SK-N-SH (cell line): ENCODE measurements around the gene ADAMTS2. TPM values are rescaled to one million over a fixed set of nuclear protein-coding genes. Genes with fewer than 3 reads are reported as not detected.

Source experiments
- CTCF ChIA-PET: fragments of 300-600, 350-600 bp; formaldehyde crosslinking; extraction: SDS; loops from one replicate; lab custom pipeline; 2021; lab: Yijun Ruan, JAX
- POLR2A ChIA-PET: fragments of 350-600 bp; sonication (Branson Sonifier 250); formaldehyde crosslinking; extraction: SDS; loops from one replicate; lab custom pipeline; 2020; ENCODE audit warnings: antibody characterized with exemption, inconsistent platforms; lab: Yijun Ruan, JAX
- DNase-seq: peaks from one replicate; pipeline ENCODE4 v3.0.0; 2012
- H2AFZ ChIP-seq: fragments of 200-600 bp; sonication (generic); 2 replicates; pipeline ENCODE4 v1.8.1; 2016; ENCODE audit warnings: antibody characterized with exemption, mild to moderate bottlenecking, low read depth
- H3F3A ChIP-seq: fragments of 200-600 bp; sonication (generic); replicated peaks from 2 replicates; pipeline ENCODE3; 2016; ENCODE audit warnings: antibody characterized with exemption, mild to moderate bottlenecking; ENCODE audit not compliant: insufficient read depth
- H3K27ac ChIP-seq, 2 experiments: fragments of 200-500 bp in 1 of 2; fragments of 200-600 bp in 1 of 2; sonication (Bioruptor generic) in 1 of 2; sonication (generic), shearing (Covaris generic) in 1 of 2; 2 replicates each; pipeline versions ENCODE4 v1.5.1 to v1.6.1; 2014 to 2016; ENCODE audit warnings: low read depth in 2 of 2, inconsistent platforms in 1 of 2, low read length in 1 of 2, mild to moderate bottlenecking in 1 of 2, mixed read lengths in 1 of 2
- H3K27me3 ChIP-seq: fragments of 200-600 bp; sonication (generic), shearing (Covaris generic); 2 replicates; pipeline ENCODE4 v1.6.1; 2016; ENCODE audit warnings: mixed run types; ENCODE audit not compliant: insufficient read depth
- H3K36me3 ChIP-seq, 2 experiments: fragments of 200-500 bp in 1 of 2; fragments of 200-600 bp in 1 of 2; sonication (Bioruptor generic) in 1 of 2; sonication (generic) in 1 of 2; replicated peaks in 1 of 2; 2 replicates each; pipeline versions ENCODE3 to v1.5.1; 2014 to 2016; ENCODE audit warnings: low read length in 1 of 2, mild to moderate bottlenecking in 1 of 2; ENCODE audit not compliant: insufficient read depth in 2 of 2, control insufficient read depth in 1 of 2
- H3K4me1 ChIP-seq, 2 experiments: fragments of 200-500 bp in 1 of 2; fragments of 200-600 bp in 1 of 2; sonication (Bioruptor generic) in 1 of 2; sonication (generic), shearing (Covaris generic) in 1 of 2; 2 replicates each; pipeline versions ENCODE4 v1.5.1 to v1.6.1; 2014 to 2016; ENCODE audit warnings: low read depth in 1 of 2, low read length in 1 of 2, mixed run types in 1 of 2; ENCODE audit not compliant: insufficient read depth in 2 of 2, control insufficient read depth in 1 of 2
- H3K4me2 ChIP-seq: fragments of 200-600 bp; sonication (generic), shearing (Covaris generic); 2 replicates; pipeline ENCODE4 v1.6.1; 2017; ENCODE audit warnings: mixed run types
- H3K4me3 ChIP-seq, 2 experiments: fragments of 200-500 bp in 1 of 2; fragments of 200-600 bp in 1 of 2; sonication (Bioruptor generic) in 1 of 2; sonication (generic), shearing (Covaris generic) in 1 of 2; 2 replicates each; pipeline versions ENCODE4 v1.5.1 to v1.8.1; 2014 to 2016; ENCODE audit warnings: low read depth in 2 of 2, inconsistent platforms in 1 of 2, low read length in 1 of 2, mild to moderate bottlenecking in 1 of 2, mixed read lengths in 1 of 2, moderate library complexity in 1 of 2
- H3K79me2 ChIP-seq: fragments of 200-600 bp; sonication (generic); 2 replicates; pipeline ENCODE4 v1.8.1; 2017; ENCODE audit warnings: mild to moderate bottlenecking; ENCODE audit not compliant: insufficient read depth
- H3K9ac ChIP-seq: fragments of 200-600 bp; sonication (generic); 2 replicates; pipeline ENCODE4 v1.6.1; 2017; ENCODE audit warnings: mixed run types
- H3K9me2 ChIP-seq: fragments of 200-600 bp; sonication (generic); 2 replicates; pipeline ENCODE4 v1.6.1; 2017; ENCODE audit warnings: mixed run types
- H3K9me3 ChIP-seq: fragments of 200-600 bp; sonication (generic); 2 replicates; pipeline ENCODE4 v1.6.1; 2017; ENCODE audit warnings: mixed run types, mild to moderate bottlenecking, moderate library complexity
- H4K20me1 ChIP-seq: fragments of 200-600 bp; sonication (generic); 2 replicates; pipeline ENCODE4 v1.6.1; 2017; ENCODE audit warnings: mild to moderate bottlenecking, mixed run types; ENCODE audit not compliant: insufficient read depth
- CHD2 ChIP-seq: fragments of 150-350 bp; IDR thresholded peaks from 2 replicates; pipeline ENCODE4 v1.6.1; 2018; ENCODE audit warnings: low read length; ENCODE audit not compliant: partially characterized antibody
- EP300 ChIP-seq, 2 experiments: IDR thresholded peaks; 2 replicates each; pipeline versions ENCODE4 v1.4.0 to v1.6.1; 2012; ENCODE audit warnings: borderline replicate concordance in 1 of 2, low read depth in 1 of 2, low read length in 1 of 2
- FOXJ3 ChIP-seq: sonication (generic); formaldehyde crosslinking; IDR thresholded peaks from 2 replicates; pipeline ENCODE4 v1.5.1; 2020; ENCODE audit warnings: mild to moderate bottlenecking, missing genetic modification reagents
- JUND ChIP-seq: IDR thresholded peaks from 2 replicates; pipeline ENCODE4 v1.4.0; 2012
- MEF2A ChIP-seq: IDR thresholded peaks from 2 replicates; pipeline ENCODE4 v1.4.0; 2012; ENCODE audit warnings: low read depth, borderline replicate concordance
- MXI1 ChIP-seq: IDR thresholded peaks from 2 replicates; pipeline ENCODE4 v1.6.1; 2012; ENCODE audit warnings: mild to moderate bottlenecking, low read depth, low read length, improper control_type of control experiment
- NFIC ChIP-seq: IDR thresholded peaks from 2 replicates; pipeline ENCODE4 v1.4.0; 2012; ENCODE audit warnings: borderline replicate concordance
- NRF1 ChIP-seq: IDR thresholded peaks from 2 replicates; pipeline ENCODE4 v1.6.1; 2012; ENCODE audit warnings: low read depth, mild to moderate bottlenecking, low read length
- POLR2AphosphoS5 ChIP-seq: IDR thresholded peaks from 2 replicates; pipeline ENCODE4 v1.6.1; 2012; ENCODE audit warnings: low read depth, low read length
- RAD21 ChIP-seq: IDR thresholded peaks from 2 replicates; pipeline ENCODE4 v1.6.1; 2012; ENCODE audit warnings: mild to moderate bottlenecking, low read length
- REST ChIP-seq: IDR thresholded peaks from 2 replicates; pipeline ENCODE4 v1.6.1; 2012; ENCODE audit warnings: mild to moderate bottlenecking, low read depth, low read length, moderate library complexity
- SMC3 ChIP-seq: IDR thresholded peaks from 2 replicates; pipeline ENCODE4 v1.6.1; 2012; ENCODE audit warnings: low read depth, low read length, improper control_type of control experiment
- TAF1 ChIP-seq: IDR thresholded peaks from 2 replicates; pipeline ENCODE4 v1.6.1; 2012; ENCODE audit warnings: low read depth, mild to moderate bottlenecking, low read length, moderate library complexity, borderline replicate concordance
- TEAD4 ChIP-seq: IDR thresholded peaks from 2 replicates; pipeline ENCODE4 v1.4.0; 2012; ENCODE audit warnings: mild to moderate bottlenecking, borderline replicate concordance; ENCODE audit not compliant: insufficient read depth
- USF2 ChIP-seq: fragments of 150-350 bp; IDR thresholded peaks from 2 replicates; pipeline ENCODE4 v1.6.1; 2017; ENCODE audit warnings: antibody characterized with exemption, low read length, low read depth, borderline replicate concordance
- WGBS: methylation state at CpG from one replicate; pipeline ENCODE4 v1.1.6; 2017; ENCODE audit warnings: low lambda C conversion rate; 5-methylcytosine and 5-hydroxymethylcytosine counted together
- polyA plus RNA-seq, 3 experiments: library from polyadenylated mRNA; depleted of rRNA; stranded (reverse); fragments of >200 nt; gene quantifications; 2 replicates each; pipeline ENCODE4 v1.2.3, GENCODE V29; 2012

Gene ADAMTS2
- polyA plus RNA-seq, 1 of the 3 experiments (the other 2 are of a cell fraction), result 0.12 TPM

GRCh38 chr5:179295778-179296149 is 49.5 kb downstream of the ADAMTS2 start:
- no peaks in the 10 kb centered on the region for H3K79me2 ChIP-seq
- no peaks in the 10 kb centered on the region for H3K27me3 ChIP-seq

More at GRCh38 chr5:179295778-179296149, 49.5 kb downstream of the ADAMTS2 start:
- WGBS, result 48% methylated on average over 10 of the region's 10 CpGs
- Histone ChIP-seq H3K4me2 (no peak overlapping the region), H3K9me3 (no peaks in the 10 kb centered on the region), H3K4me3 (no peak overlapping the region), H3K4me1 (peaks cover 0 to 77% of the 10 kb centered on the region in 2 experiments; a peak in 2 of 4 replicates), H2AFZ (no peak overlapping the region), H3K36me3 (no peaks in the 10 kb centered on the region), H3K9me2 (no peaks in the 10 kb centered on the region), H4K20me1 (no peaks in the 10 kb centered on the region), H3F3A (no peaks in the 10 kb centered on the region), H3K9ac (no peak overlapping the region), H3K27ac (peak overlapping the region in 1 of 2 experiments; percentile 98; a peak in 2 of 4 replicates)
- no peak for TF ChIP-seq NFIC
- TF ChIP-seq TEAD4, result no peak
- TF ChIP-seq MEF2A, result no peak
- no peak for TF ChIP-seq NRF1
- no peak for TF ChIP-seq TAF1
- TF ChIP-seq JUND, result no peak
- no peak for TF ChIP-seq FOXJ3 (CRISPR knock-in tag)
- no peak for TF ChIP-seq MXI1
- TF ChIP-seq EP300 (IDR thresholded peaks at IDR 0.05; ENCODE audit: borderline replicate concordance in 1 of 2, low read depth in 1 of 2, low read length in 1 of 2), result no peak
- no peak for TF ChIP-seq CHD2
- TF ChIP-seq USF2, result no peak
- no peak for TF ChIP-seq RAD21
- no peak for TF ChIP-seq SMC3
- no peak for TF ChIP-seq POLR2AphosphoS5
- TF ChIP-seq REST, result no peak
- CTCF ChIA-PET, result interaction anchor here (1.6 to 1.7 kb wide), 2 partner anchors 28 to 47 kb away, joined by 3 to 4 read pairs; no protein-coding TSS in a partner anchor
- no peak for DNase-seq
- POLR2A ChIA-PET, result no interaction called here
